ENCODE data around the gene SLC28A2. TPM values are rescaled to one million over a fixed set of nuclear protein-coding genes. Genes with fewer than 3 reads are reported as not detected.

Gene SLC28A2
- polyA plus RNA-seq, 1 donor (not counting 4 experiments of a cell fraction or from before 2014, with no cell fraction given), result not detected

GRCh38 chr15:45265506-45265905, 13.5 kb downstream of the SLC28A2 start:
- Histone ChIP-seq H3K4me2 (ENCODE audit: control insufficient read depth, extremely low read depth, insufficient read depth, low read depth, low read length) (no peak overlapping the region), H3K9me1 (ENCODE audit: control insufficient read depth, extremely low read depth, insufficient read depth, low read length) (no peaks in the 10 kb centered on the region), H3K27me3 (ENCODE audit: control insufficient read depth, extremely low read depth, insufficient read depth, low read length) (no peaks in the 10 kb centered on the region), H3K27ac (ENCODE audit: control insufficient read depth, insufficient read depth, low read length) (no peak overlapping the region), H4K20me1 (ENCODE audit: control insufficient read depth, extremely low read depth, insufficient read depth, low read length) (no peaks in the 10 kb centered on the region), H3K9me3 (ENCODE audit: control insufficient read depth, low read depth, low read length) (no peaks in the 10 kb centered on the region), H2AFZ (ENCODE audit: control insufficient read depth, low read length) (no peak overlapping the region), H3K9ac (ENCODE audit: control insufficient read depth, extremely low read depth, insufficient read depth, low read length) (no peak overlapping the region), H3K4me1 (ENCODE audit: control insufficient read depth, extremely low read depth, insufficient read depth, low read length) (no peaks in the 10 kb centered on the region), H3K4me3 (ENCODE audit: control insufficient read depth in 2 of 3, extremely low read depth in 1 of 3, insufficient read depth in 2 of 3, low read depth in 1 of 3, low read length in 3 of 3) (no peak overlapping the region), H3K79me2 (ENCODE audit: control insufficient read depth, insufficient read depth, low read length) (no peaks in the 10 kb centered on the region), H3K36me3 (ENCODE audit: control insufficient read depth in 2 of 2, extremely low read depth in 1 of 2, insufficient read depth in 2 of 2, low read length in 2 of 2) (no peaks in the 10 kb centered on the region)
- FAIRE-seq (no peak), DNase-seq (ENCODE audit: low read depth, low spot score) (peak; percentile 9)
- dilution Hi-C loops (cut with MboI; ENCODE audit: extremely low pct_ligation_motif_present, low sequenced_read_pairs), result no loop called here
- TF ChIP-seq EZH2 (IDR thresholded peaks at IDR 0.05; ENCODE audit: low read length), result no peak
- TF ChIP-seq CTCF (optimal IDR thresholded peaks at IDR 0.05 in 1 of 3, IDR thresholded peaks at IDR 0.05 in 1 of 3, conservative IDR thresholded peaks at IDR 0.05 in 1 of 3; ENCODE audit: extremely low read depth in 1 of 3, insufficient read depth in 2 of 3, low read length in 3 of 3), result no peak

- DNase-seq (ENCODE audit: low read depth, low spot score), result no peak
- H3K27me3 ChIP-seq (ENCODE audit: control insufficient read depth, extremely low read depth, insufficient read depth, low read length), result no peaks in the 10 kb centered on the region
- no peak overlapping the region for H3K4me2 ChIP-seq (ENCODE audit: control insufficient read depth, extremely low read depth, insufficient read depth, low read depth, low read length)
- dilution Hi-C loops (cut with MboI; ENCODE audit: extremely low pct_ligation_motif_present, low sequenced_read_pairs), result no loop called here
- H3K4me1 ChIP-seq (ENCODE audit: control insufficient read depth, extremely low read depth, insufficient read depth, low read length), result no peaks in the 10 kb centered on the region
- no peaks in the 10 kb centered on the region for H4K20me1 ChIP-seq (ENCODE audit: control insufficient read depth, extremely low read depth, insufficient read depth, low read length)
- no peak overlapping the region for H3K4me3 ChIP-seq (ENCODE audit: control insufficient read depth in 2 of 3, extremely low read depth in 1 of 3, insufficient read depth in 2 of 3, low read depth in 1 of 3, low read length in 3 of 3)
- no peak for FAIRE-seq
- no peak overlapping the region for H2AFZ ChIP-seq (ENCODE audit: control insufficient read depth, low read length)
- no peak overlapping the region for H3K9ac ChIP-seq (ENCODE audit: control insufficient read depth, extremely low read depth, insufficient read depth, low read length)
- H3K27ac ChIP-seq (ENCODE audit: control insufficient read depth, insufficient read depth, low read length), result no peak overlapping the region
- H3K36me3 ChIP-seq (ENCODE audit: control insufficient read depth in 2 of 2, extremely low read depth in 1 of 2, insufficient read depth in 2 of 2, low read length in 2 of 2), result no peaks in the 10 kb centered on the region
- TF ChIP-seq CTCF (optimal IDR thresholded peaks at IDR 0.05 in 1 of 3, IDR thresholded peaks at IDR 0.05 in 1 of 3, conservative IDR thresholded peaks at IDR 0.05 in 1 of 3; ENCODE audit: extremely low read depth in 1 of 3, insufficient read depth in 2 of 3, low read length in 3 of 3), result peak in 2 of 3 experiments; percentile 59 to 66
- no peak for TF ChIP-seq EZH2 (IDR thresholded peaks at IDR 0.05; ENCODE audit: low read length)
- H3K79me2 ChIP-seq (ENCODE audit: control insufficient read depth, insufficient read depth, low read length), result no peaks in the 10 kb centered on the region
- no peaks in the 10 kb centered on the region for H3K9me3 ChIP-seq (ENCODE audit: control insufficient read depth, low read depth, low read length)
- H3K9me1 ChIP-seq (ENCODE audit: control insufficient read depth, extremely low read depth, insufficient read depth, low read length), result no peaks in the 10 kb centered on the region
Observed at GRCh38 chr15:45268135-45268534, 16.1 kb downstream of the SLC28A2 start.
